H1 (cell line): ENCODE measurements around the gene PFDN5. TPM values are rescaled to one million over a fixed set of nuclear protein-coding genes. Genes with fewer than 3 reads are reported as not detected.

ENCODE experiments used
- CTCF ChIA-PET: fragments of 300-600 bp; sonication (Branson Sonifier 250); formaldehyde crosslinking; loops from one replicate; lab custom pipeline; 2021; ENCODE audit not compliant: partially characterized antibody; lab: Charles Lee
- POLR2A ChIA-PET: fragments of 300-600 bp; sonication (Branson Sonifier 250); formaldehyde crosslinking; loops from one replicate; lab custom pipeline; 2021; ENCODE audit warnings: inconsistent platforms; ENCODE audit not compliant: partially characterized antibody; lab: Charles Lee
- DNase-seq, 2 experiments: peaks; one replicate each; pipeline versions ENCODE4 v3.0.0 to v3.0.0-alpha.2; 2010 to 2022; ENCODE audit warnings: low spot score in 2 of 2, low read depth in 1 of 2, mixed read lengths in 1 of 2
- FAIRE-seq: peaks from 2 replicates; lab custom pipeline; 2011; peaks lifted over from hg19 to GRCh38; lab: Jason Lieb, UNC
- H2AFZ ChIP-seq: 2 replicates; pipeline ENCODE4 v1.8.1; 2012; ENCODE audit warnings: low read length, inconsistent platforms
- H2AK5ac ChIP-seq: 2 replicates; pipeline ENCODE4 v1.6.1; 2013; ENCODE audit warnings: low read depth, low read length
- H2BK120ac ChIP-seq: replicated peaks from 2 replicates; pipeline ENCODE3; 2013; ENCODE audit warnings: low read depth, low read length, inconsistent platforms
- H2BK12ac ChIP-seq: 2 replicates; pipeline ENCODE4 v1.6.1; 2013; ENCODE audit warnings: low read depth, low read length
- H2BK15ac ChIP-seq: 2 replicates; pipeline ENCODE4 v1.6.1; 2013; ENCODE audit warnings: low read length
- H2BK20ac ChIP-seq: 2 replicates; pipeline ENCODE4 v1.6.1; 2013; ENCODE audit warnings: low read length
- H2BK5ac ChIP-seq: 2 replicates; pipeline ENCODE4 v1.6.1; 2013; ENCODE audit warnings: low read depth, low read length
- H3K14ac ChIP-seq: 2 replicates; pipeline ENCODE4 v1.6.1; 2013; ENCODE audit warnings: inconsistent platforms; ENCODE audit not compliant: insufficient read length
- H3K18ac ChIP-seq: 2 replicates; pipeline ENCODE4 v1.6.1; 2013; ENCODE audit warnings: low read length; ENCODE audit errors: extremely low read depth
- H3K23ac ChIP-seq: 2 replicates; pipeline ENCODE4 v1.6.1; 2013; ENCODE audit warnings: inconsistent platforms; ENCODE audit not compliant: insufficient read length
- H3K23me2 ChIP-seq: 2 replicates; pipeline ENCODE4 v1.6.1; 2013; ENCODE audit warnings: low read depth, low read length
- H3K27ac ChIP-seq: 2 replicates; pipeline ENCODE4 v1.6.1; 2011; ENCODE audit warnings: low read depth, low read length, inconsistent platforms
- H3K27me3 ChIP-seq, 4 experiments: replicated peaks in 1 of 4; 1 replicate in 1 of 4; 2 replicates in 3 of 4; pipeline versions ENCODE4 v1.6.1 to v1.8.1; 2011 to 2013; ENCODE audit warnings: low read length in 3 of 4, mild to moderate bottlenecking in 3 of 4, inconsistent platforms in 2 of 4, mixed read lengths in 2 of 4, moderate library complexity in 1 of 4; ENCODE audit not compliant: control insufficient read depth in 3 of 4, insufficient read depth in 3 of 4; ENCODE audit errors: extremely low read depth in 1 of 4
- H3K36me3 ChIP-seq, 4 experiments: 2 replicates each; pipeline versions ENCODE4 v1.6.1 to v1.8.1; 2011 to 2013; ENCODE audit warnings: mild to moderate bottlenecking in 4 of 4, low read length in 3 of 4, moderate library complexity in 2 of 4, control low read depth in 1 of 4, inconsistent platforms in 1 of 4; ENCODE audit not compliant: insufficient read depth in 4 of 4, control insufficient read depth in 2 of 4
- H3K4ac ChIP-seq: replicated peaks from 2 replicates; pipeline ENCODE3; 2013; ENCODE audit warnings: low read length, low read depth, mixed read lengths, inconsistent platforms; ENCODE audit not compliant: insufficient read length
- H3K4me1 ChIP-seq, 4 experiments: replicated peaks in 1 of 4; 1 replicate in 1 of 4; 2 replicates in 3 of 4; pipeline versions ENCODE4 v1.6.1 to v1.8.1; 2011 to 2013; ENCODE audit warnings: low read length in 3 of 4, inconsistent platforms in 2 of 4, mixed read lengths in 1 of 4; ENCODE audit not compliant: insufficient read depth in 4 of 4, control insufficient read depth in 3 of 4
- H3K4me2 ChIP-seq, 2 experiments: 2 replicates each; pipeline versions ENCODE4 v1.6.1 to v1.8.1; 2011 to 2013; ENCODE audit warnings: low read depth in 2 of 2, low read length in 2 of 2, control low read depth in 1 of 2, inconsistent platforms in 1 of 2, mild to moderate bottlenecking in 1 of 2; ENCODE audit not compliant: insufficient read depth in 1 of 2
- H3K4me3 ChIP-seq, 4 experiments: fragments of 200-600, 300-600 bp in 1 of 4; sonication (generic), shearing (Covaris generic), sonication (Bioruptor Twin) in 1 of 4; 2 replicates each; pipeline versions ENCODE4 v1.5.1 to v1.8.1; 2011 to 2016; ENCODE audit warnings: low read length in 4 of 4, low read depth in 3 of 4, control low read depth in 2 of 4, inconsistent platforms in 2 of 4, mild to moderate bottlenecking in 2 of 4, mixed read lengths in 1 of 4, moderate library complexity in 1 of 4; ENCODE audit not compliant: insufficient read depth in 2 of 4; ENCODE audit errors: extremely low read depth in 1 of 4
- H3K56ac ChIP-seq: replicated peaks from 2 replicates; pipeline ENCODE3; 2013; ENCODE audit warnings: low read depth, mild to moderate bottlenecking, mixed read lengths, low read length, inconsistent platforms; ENCODE audit not compliant: insufficient read length
- H3K79me1 ChIP-seq: 2 replicates; pipeline ENCODE4 v1.6.1; 2013; ENCODE audit warnings: low read depth, low read length, control low read depth
- H3K79me2 ChIP-seq, 2 experiments: 2 replicates each; pipeline versions ENCODE4 v1.6.1 to v1.8.1; 2012 to 2013; ENCODE audit warnings: low read length in 2 of 2, mild to moderate bottlenecking in 2 of 2, inconsistent platforms in 1 of 2; ENCODE audit not compliant: insufficient read depth in 2 of 2, control insufficient read depth in 1 of 2
- H3K9ac ChIP-seq, 4 experiments: replicated peaks in 1 of 4; 1 replicate in 1 of 4; 2 replicates in 3 of 4; pipeline versions ENCODE4 v1.6.1 to v1.8.1; 2011 to 2013; ENCODE audit warnings: low read depth in 3 of 4, low read length in 3 of 4, control low read depth in 2 of 4, mild to moderate bottlenecking in 2 of 4, moderate library complexity in 2 of 4, inconsistent platforms in 1 of 4; ENCODE audit errors: extremely low read depth in 1 of 4
- H3K9me3 ChIP-seq, 2 experiments: 2 replicates each; pipeline versions ENCODE4 v1.6.1 to v1.8.1; 2012 to 2013; ENCODE audit warnings: mild to moderate bottlenecking in 2 of 2, moderate library complexity in 2 of 2, control low read depth in 1 of 2, inconsistent platforms in 1 of 2, low read depth in 1 of 2, low read length in 1 of 2, mixed read lengths in 1 of 2; ENCODE audit not compliant: insufficient read depth in 2 of 2
- H4K20me1 ChIP-seq, 2 experiments: replicated peaks in 1 of 2; 2 replicates each; pipeline versions ENCODE3 to v1.8.1; 2011 to 2013; ENCODE audit warnings: inconsistent platforms in 2 of 2, low read length in 2 of 2, mild to moderate bottlenecking in 1 of 2; ENCODE audit not compliant: insufficient read depth in 2 of 2, control insufficient read depth in 1 of 2
- H4K5ac ChIP-seq: 2 replicates; pipeline ENCODE4 v1.6.1; 2013; ENCODE audit warnings: low read length, low read depth, mixed read lengths, inconsistent platforms; ENCODE audit not compliant: insufficient read length
- H4K8ac ChIP-seq: 2 replicates; pipeline ENCODE4 v1.8.0; 2013; ENCODE audit warnings: mild to moderate bottlenecking, moderate library complexity, low read length, inconsistent platforms; ENCODE audit not compliant: insufficient read depth; ENCODE audit errors: extremely low read depth
- H4K91ac ChIP-seq: replicated peaks from 2 replicates; pipeline ENCODE3; 2013; ENCODE audit warnings: low read length, mixed read lengths, inconsistent platforms; ENCODE audit not compliant: insufficient read length
- BCL11A ChIP-seq, 2 experiments: IDR thresholded peaks; one replicate each; pipeline ENCODE4 v1.6.1; 2011; ENCODE audit warnings: low read depth in 2 of 2, low read length in 2 of 2, mild to moderate bottlenecking in 2 of 2
- CEBPB ChIP-seq: IDR thresholded peaks from 2 replicates; pipeline ENCODE4 v1.6.1; 2012; ENCODE audit warnings: low read depth, low read length
- CHD2 ChIP-seq: IDR thresholded peaks from 2 replicates; pipeline ENCODE4 v1.6.1; 2012; ENCODE audit warnings: low read length, improper control_type of control experiment
- CTBP2 ChIP-seq: IDR thresholded peaks from 2 replicates; pipeline ENCODE4 v1.7.0; 2011; ENCODE audit warnings: borderline replicate concordance, mild to moderate bottlenecking, moderate library complexity, mixed read lengths, low read length; ENCODE audit not compliant: insufficient read depth, insufficient read length
- GTF2F1 ChIP-seq: IDR thresholded peaks from 2 replicates; pipeline ENCODE4 v1.6.1; 2012; ENCODE audit warnings: low read depth, low read length, improper control_type of control experiment, borderline replicate concordance
- KDM1A ChIP-seq: fragments of 200-600, 300-600 bp; sonication (generic); IDR thresholded peaks from 2 replicates; pipeline ENCODE4 v1.7.1; 2016; ENCODE audit warnings: mild to moderate bottlenecking, low read length, borderline replicate concordance
- KDM5A ChIP-seq: fragments of 200-600 bp; IDR thresholded peaks from 2 replicates; pipeline ENCODE4 v1.7.1; 2012; ENCODE audit warnings: mild to moderate bottlenecking, low read length, inconsistent platforms, mixed read lengths
- RBBP5 ChIP-seq: IDR thresholded peaks from 2 replicates; pipeline ENCODE4 v1.7.1; 2012; ENCODE audit warnings: low read depth, mild to moderate bottlenecking, inconsistent platforms, low read length, moderate library complexity, borderline replicate concordance
- SAP30 ChIP-seq: fragments of 300-600 bp; sonication (generic); IDR thresholded peaks from 2 replicates; pipeline ENCODE4 v1.7.1; 2012; ENCODE audit warnings: low read length, moderate library complexity, mild to moderate bottlenecking, inconsistent platforms; ENCODE audit not compliant: insufficient read depth, insufficient replicate concordance
- SIRT6 ChIP-seq: IDR thresholded peaks from one replicate; pipeline ENCODE4 v1.7.1; 2012; ENCODE audit warnings: low read length, inconsistent platforms
- TAF7 ChIP-seq: optimal IDR thresholded peaks from 2 replicates; pipeline ENCODE3; 2011; ENCODE audit warnings: low read depth, mild to moderate bottlenecking, inconsistent platforms, low read length, moderate library complexity, borderline replicate concordance
- TEAD4 ChIP-seq: IDR thresholded peaks from 2 replicates; pipeline ENCODE4 v1.6.1; 2012; ENCODE audit warnings: low read depth, low read length, inconsistent platforms, mixed read lengths
- WGBS, 2 experiments: shearing (Covaris generic) in 1 of 2; methylation state at CpG; one replicate each; pipeline versions ENCODE4 v1.1.6 to v1.1.7; 2013 to 2015; ENCODE audit warnings: low lambda C conversion rate in 2 of 2, mixed read lengths in 2 of 2, inconsistent platforms in 1 of 2, low coverage in 1 of 2, missing lambda C conversion rate in 1 of 2; ENCODE audit not compliant: insufficient replicate concordance in 2 of 2, insufficient coverage in 1 of 2, insufficient read length in 1 of 2; ENCODE audit errors: extremely low coverage in 1 of 2, missing lambda C conversion rate in 1 of 2; 5-methylcytosine and 5-hydroxymethylcytosine counted together
- polyA plus RNA-seq, 7 experiments: library from polyadenylated mRNA; depleted of rRNA in 3 of 7; stranded (reverse) in 5 of 7; unstranded in 2 of 7; fragments of >200 nt in 5 of 7; fragments of 200-250 nt in 2 of 7; gene quantifications; 1 replicate in 5 of 7; 2 replicates in 1 of 7; 4 replicates in 1 of 7; pipeline versions ENCODE4 v1.2.1 to v1.2.3, GENCODE V29; 2011 to 2013; ENCODE audit warnings: missing spikeins in 2 of 7, mixed read lengths in 2 of 7
- total RNA-seq: library from RNA; stranded (reverse); fragmentation: NEBNext Ultra II Directional; extraction: Animal tissue kit (Norgen Biotek cat#: 25700); gene quantifications from 2 replicates; pipeline ENCODE4 v1.2.1, GENCODE V29; 2021
- TF ChIP-seq, protein P1 (sequence below): IDR thresholded peaks from 2 replicates; pipeline ENCODE4 v1.6.1; 2011; ENCODE audit warnings: low read length, improper control_type of control experiment

Gene PFDN5
- total and polyA plus RNA-seq, 2 of the 8 experiments (the other 6 are each of a cell fraction or from before 2014, with no cell fraction given): 290 to 630 TPM

DNA sequence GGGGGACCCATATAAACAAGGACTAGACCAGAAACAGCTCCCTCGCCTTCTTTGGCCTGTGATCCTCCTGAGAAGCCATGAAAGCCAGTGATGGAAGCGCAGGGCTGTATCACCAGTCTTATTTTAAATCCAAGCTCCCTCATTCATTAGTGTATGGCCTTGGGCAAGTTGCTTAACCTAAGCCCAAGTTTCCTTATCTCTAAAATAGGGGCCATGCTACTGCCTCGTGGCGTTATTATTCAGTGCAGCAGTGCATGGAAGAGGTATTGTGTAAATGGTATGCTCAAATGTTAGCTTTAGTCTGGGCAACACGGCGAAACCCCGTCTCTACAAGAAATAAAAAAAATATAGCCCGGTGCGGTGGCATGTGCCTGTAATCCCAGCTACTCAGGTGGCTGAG, 17.4 kb upstream of the PFDN5 start:
- Histone ChIP-seq H3K23ac (no peak overlapping the region), H4K20me1 (peaks cover 0 to 9% of the 10 kb centered on the region in 2 experiments), H2BK5ac (no peak overlapping the region), H3K4me2 (no peak overlapping the region), H4K91ac (no peak overlapping the region), H4K8ac (no peak overlapping the region), H3K4me1 (no peaks in the 10 kb centered on the region), H3K36me3 (peaks cover 22 to 64% (median 53%) of the 10 kb centered on the region in 4 experiments), H3K56ac (no peak overlapping the region), H3K79me1 (no peaks in the 10 kb centered on the region), H2BK12ac (no peak overlapping the region), H3K79me2 (no peaks in the 10 kb centered on the region), H2BK20ac (no peak overlapping the region), H3K4me3 (no peak overlapping the region), H4K5ac (no peak overlapping the region), H3K27me3 (no peaks in the 10 kb centered on the region), H3K18ac (no peak overlapping the region), H2AK5ac (no peak overlapping the region), H3K14ac (no peak overlapping the region), H2AFZ (no peak overlapping the region), H3K27ac (no peak overlapping the region), H3K4ac (no peak overlapping the region), H2BK15ac (no peak overlapping the region), H2BK120ac (no peak overlapping the region), H3K9me3 (no peaks in the 10 kb centered on the region), H3K23me2 (no peaks in the 10 kb centered on the region), H3K9ac (no peak overlapping the region)
- POLR2A ChIA-PET: interaction anchor here (0.7 to 9.3 kb wide), 6 partner anchors 9 to 97 kb away, joined by 3 to 76 read pairs (median 8); partner anchors contain the start of genes ESPL1 and PFDN5
- 96% methylated on average over 9 of the region's 9 CpGs; no CpG with 5 or more reads in 1 of the 2 experiments for WGBS, 2 experiments
- TF ChIP-seq TEAD4 (no peak), KDM5A (no peak), GTF2F1 (no peak), SAP30 (no peak), CHD2 (no peak), CEBPB (no peak), RBBP5 (no peak), SIRT6 (no peak), TAF7 (no peak), BCL11A (IDR thresholded peaks at IDR 0.05; ENCODE audit: low read depth in 2 of 2, low read length in 2 of 2) (no peak), CTBP2 (no peak), KDM1A (no peak)
- TF ChIP-seq, protein P1, sequence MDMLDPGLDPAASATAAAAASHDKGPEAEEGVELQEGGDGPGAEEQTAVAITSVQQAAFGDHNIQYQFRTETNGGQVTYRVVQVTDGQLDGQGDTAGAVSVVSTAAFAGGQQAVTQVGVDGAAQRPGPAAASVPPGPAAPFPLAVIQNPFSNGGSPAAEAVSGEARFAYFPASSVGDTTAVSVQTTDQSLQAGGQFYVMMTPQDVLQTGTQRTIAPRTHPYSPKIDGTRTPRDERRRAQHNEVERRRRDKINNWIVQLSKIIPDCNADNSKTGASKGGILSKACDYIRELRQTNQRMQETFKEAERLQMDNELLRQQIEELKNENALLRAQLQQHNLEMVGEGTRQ: no peak
- DNase-seq (no peak), FAIRE-seq (no peak)
- CTCF ChIA-PET: interaction anchor here (0.6 to 28.3 kb wide), 13 partner anchors 8 to 1253 kb away, joined by 3 to 573 read pairs (median 5); partner anchors contain the start of genes ESPL1 and ITGB7
